ENCODE data around the gene SLC43A2. TPM values are rescaled to one million over a fixed set of nuclear protein-coding genes. Genes with fewer than 3 reads are reported as not detected.
A peak's percentile ranks its signal among the peaks of the same experiment; 100 is the strongest.

Gene SLC43A2
- total and polyA plus RNA-seq, 10 of the 15 experiments (the other 5 are each of a cell fraction or from before 2014, with no cell fraction given), result 0.03 to 14.0 (median 5.3) TPM

DNA sequence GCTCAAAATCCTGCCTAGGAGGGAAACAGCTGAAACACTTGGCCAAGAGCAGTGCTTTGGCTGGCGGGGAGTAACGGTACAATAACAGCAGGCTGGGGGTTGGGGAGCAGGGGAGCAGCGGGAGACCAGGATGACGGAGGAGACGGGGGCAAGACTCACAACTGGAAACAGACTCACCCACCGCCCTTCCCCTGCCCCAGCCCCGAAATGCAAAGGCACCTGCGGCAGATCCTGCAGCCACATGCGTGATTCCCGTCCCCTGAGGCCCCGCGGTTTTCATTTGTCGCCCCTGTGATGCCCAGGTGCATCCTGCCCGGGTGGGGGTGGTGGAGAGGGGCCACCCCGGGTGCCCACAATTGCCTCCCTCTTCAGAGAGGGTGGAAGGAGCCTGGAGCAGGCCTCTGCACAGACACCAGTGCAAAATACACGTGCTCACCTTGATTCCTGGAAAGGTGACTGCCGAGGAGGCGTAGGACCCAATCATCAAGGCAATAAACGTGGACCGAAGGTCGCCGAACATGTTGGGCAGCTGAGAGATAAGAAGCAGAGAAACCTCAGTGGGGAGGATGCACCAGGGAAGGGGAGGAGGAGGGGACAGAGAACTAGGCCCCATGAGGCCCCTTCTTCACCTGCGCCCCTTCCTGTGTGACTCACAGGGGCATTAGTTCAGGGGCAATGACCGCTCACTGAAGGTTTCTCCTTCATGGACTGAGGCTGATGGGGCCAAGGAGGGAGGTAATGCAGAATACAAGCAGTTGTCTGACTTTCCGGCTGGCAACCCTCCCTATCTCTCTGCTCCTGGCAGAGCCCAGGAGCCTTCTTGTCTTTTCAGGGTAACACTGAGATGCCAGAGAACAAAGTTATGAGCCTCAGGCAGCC is 35.6 kb downstream of the SLC43A2 start (continued):
- TF ChIP-seq, protein P1, sequence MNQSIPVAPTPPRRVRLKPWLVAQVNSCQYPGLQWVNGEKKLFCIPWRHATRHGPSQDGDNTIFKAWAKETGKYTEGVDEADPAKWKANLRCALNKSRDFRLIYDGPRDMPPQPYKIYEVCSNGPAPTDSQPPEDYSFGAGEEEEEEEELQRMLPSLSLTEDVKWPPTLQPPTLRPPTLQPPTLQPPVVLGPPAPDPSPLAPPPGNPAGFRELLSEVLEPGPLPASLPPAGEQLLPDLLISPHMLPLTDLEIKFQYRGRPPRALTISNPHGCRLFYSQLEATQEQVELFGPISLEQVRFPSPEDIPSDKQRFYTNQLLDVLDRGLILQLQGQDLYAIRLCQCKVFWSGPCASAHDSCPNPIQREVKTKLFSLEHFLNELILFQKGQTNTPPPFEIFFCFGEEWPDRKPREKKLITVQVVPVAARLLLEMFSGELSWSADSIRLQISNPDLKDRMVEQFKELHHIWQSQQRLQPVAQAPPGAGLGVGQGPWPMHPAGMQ (IDR thresholded peaks at IDR 0.05; ENCODE audit: borderline replicate concordance), result no peak
- TF ChIP-seq SMAD5 (IDR thresholded peaks at IDR 0.05; ENCODE audit: low read depth) (no peak), SIX5 (IDR thresholded peaks at IDR 0.05; ENCODE audit: low read depth, low read length, severe bottlenecking) (no peak), SRF (IDR thresholded peaks at IDR 0.05; ENCODE audit: low read depth in 2 of 2, low read length in 2 of 2) (no peak), MTA2 (IDR thresholded peaks at IDR 0.05; ENCODE audit: low read depth) (peak; percentile 65), KDM1A (IDR thresholded peaks at IDR 0.05; ENCODE audit: borderline replicate concordance) (no peak), ZNF207 (IDR thresholded peaks at IDR 0.05; ENCODE audit: borderline replicate concordance) (no peak), SREBF2 (IDR thresholded peaks at IDR 0.05; ENCODE audit: low read length) (no peak), EP300 (IDR thresholded peaks at IDR 0.05; ENCODE audit: borderline replicate concordance in 1 of 2, control insufficient read depth in 1 of 2, low read depth in 2 of 2, low read length in 2 of 2) (peak; percentile 85 to 99), HDGF (IDR thresholded peaks at IDR 0.05) (peak; percentile 15; the same call in 1 of the 2 replicates), MYC (IDR thresholded peaks at IDR 0.05; ENCODE audit: insufficient read depth, insufficient read length, insufficient replicate concordance, low read length, severe bottlenecking) (no peak), TARDBP (IDR thresholded peaks at IDR 0.05; ENCODE audit: borderline replicate concordance) (no peak), HDAC6 (IDR thresholded peaks at IDR 0.05; ENCODE audit: unreplicated experiment) (no peak)
- TF ChIP-seq, protein P2, sequence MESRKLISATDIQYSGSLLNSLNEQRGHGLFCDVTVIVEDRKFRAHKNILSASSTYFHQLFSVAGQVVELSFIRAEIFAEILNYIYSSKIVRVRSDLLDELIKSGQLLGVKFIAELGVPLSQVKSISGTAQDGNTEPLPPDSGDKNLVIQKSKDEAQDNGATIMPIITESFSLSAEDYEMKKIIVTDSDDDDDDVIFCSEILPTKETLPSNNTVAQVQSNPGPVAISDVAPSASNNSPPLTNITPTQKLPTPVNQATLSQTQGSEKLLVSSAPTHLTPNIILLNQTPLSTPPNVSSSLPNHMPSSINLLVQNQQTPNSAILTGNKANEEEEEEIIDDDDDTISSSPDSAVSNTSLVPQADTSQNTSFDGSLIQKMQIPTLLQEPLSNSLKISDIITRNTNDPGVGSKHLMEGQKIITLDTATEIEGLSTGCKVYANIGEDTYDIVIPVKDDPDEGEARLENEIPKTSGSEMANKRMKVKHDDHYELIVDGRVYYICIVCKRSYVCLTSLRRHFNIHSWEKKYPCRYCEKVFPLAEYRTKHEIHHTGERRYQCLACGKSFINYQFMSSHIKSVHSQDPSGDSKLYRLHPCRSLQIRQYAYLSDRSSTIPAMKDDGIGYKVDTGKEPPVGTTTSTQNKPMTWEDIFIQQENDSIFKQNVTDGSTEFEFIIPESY (IDR thresholded peaks at IDR 0.05), result no peak
- TF ChIP-seq, protein P3, sequence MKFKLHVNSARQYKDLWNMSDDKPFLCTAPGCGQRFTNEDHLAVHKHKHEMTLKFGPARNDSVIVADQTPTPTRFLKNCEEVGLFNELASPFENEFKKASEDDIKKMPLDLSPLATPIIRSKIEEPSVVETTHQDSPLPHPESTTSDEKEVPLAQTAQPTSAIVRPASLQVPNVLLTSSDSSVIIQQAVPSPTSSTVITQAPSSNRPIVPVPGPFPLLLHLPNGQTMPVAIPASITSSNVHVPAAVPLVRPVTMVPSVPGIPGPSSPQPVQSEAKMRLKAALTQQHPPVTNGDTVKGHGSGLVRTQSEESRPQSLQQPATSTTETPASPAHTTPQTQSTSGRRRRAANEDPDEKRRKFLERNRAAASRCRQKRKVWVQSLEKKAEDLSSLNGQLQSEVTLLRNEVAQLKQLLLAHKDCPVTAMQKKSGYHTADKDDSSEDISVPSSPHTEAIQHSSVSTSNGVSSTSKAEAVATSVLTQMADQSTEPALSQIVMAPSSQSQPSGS (IDR thresholded peaks at IDR 0.05; ENCODE audit: low read length), result no peak
- TF ChIP-seq, protein P4, sequence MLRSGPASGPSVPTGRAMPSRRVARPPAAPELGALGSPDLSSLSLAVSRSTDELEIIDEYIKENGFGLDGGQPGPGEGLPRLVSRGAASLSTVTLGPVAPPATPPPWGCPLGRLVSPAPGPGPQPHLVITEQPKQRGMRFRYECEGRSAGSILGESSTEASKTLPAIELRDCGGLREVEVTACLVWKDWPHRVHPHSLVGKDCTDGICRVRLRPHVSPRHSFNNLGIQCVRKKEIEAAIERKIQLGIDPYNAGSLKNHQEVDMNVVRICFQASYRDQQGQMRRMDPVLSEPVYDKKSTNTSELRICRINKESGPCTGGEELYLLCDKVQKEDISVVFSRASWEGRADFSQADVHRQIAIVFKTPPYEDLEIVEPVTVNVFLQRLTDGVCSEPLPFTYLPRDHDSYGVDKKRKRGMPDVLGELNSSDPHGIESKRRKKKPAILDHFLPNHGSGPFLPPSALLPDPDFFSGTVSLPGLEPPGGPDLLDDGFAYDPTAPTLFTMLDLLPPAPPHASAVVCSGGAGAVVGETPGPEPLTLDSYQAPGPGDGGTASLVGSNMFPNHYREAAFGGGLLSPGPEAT (IDR thresholded peaks at IDR 0.05; ENCODE audit: low read depth), result peak; percentile 47; the same call in 1 of the 2 replicates
- TF ChIP-seq, protein P5, sequence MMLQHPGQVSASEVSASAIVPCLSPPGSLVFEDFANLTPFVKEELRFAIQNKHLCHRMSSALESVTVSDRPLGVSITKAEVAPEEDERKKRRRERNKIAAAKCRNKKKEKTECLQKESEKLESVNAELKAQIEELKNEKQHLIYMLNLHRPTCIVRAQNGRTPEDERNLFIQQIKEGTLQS (IDR thresholded peaks at IDR 0.05; ENCODE audit: borderline replicate concordance, extremely low read depth, low read depth, low read length), result no peak
- TF ChIP-seq, protein P6, sequence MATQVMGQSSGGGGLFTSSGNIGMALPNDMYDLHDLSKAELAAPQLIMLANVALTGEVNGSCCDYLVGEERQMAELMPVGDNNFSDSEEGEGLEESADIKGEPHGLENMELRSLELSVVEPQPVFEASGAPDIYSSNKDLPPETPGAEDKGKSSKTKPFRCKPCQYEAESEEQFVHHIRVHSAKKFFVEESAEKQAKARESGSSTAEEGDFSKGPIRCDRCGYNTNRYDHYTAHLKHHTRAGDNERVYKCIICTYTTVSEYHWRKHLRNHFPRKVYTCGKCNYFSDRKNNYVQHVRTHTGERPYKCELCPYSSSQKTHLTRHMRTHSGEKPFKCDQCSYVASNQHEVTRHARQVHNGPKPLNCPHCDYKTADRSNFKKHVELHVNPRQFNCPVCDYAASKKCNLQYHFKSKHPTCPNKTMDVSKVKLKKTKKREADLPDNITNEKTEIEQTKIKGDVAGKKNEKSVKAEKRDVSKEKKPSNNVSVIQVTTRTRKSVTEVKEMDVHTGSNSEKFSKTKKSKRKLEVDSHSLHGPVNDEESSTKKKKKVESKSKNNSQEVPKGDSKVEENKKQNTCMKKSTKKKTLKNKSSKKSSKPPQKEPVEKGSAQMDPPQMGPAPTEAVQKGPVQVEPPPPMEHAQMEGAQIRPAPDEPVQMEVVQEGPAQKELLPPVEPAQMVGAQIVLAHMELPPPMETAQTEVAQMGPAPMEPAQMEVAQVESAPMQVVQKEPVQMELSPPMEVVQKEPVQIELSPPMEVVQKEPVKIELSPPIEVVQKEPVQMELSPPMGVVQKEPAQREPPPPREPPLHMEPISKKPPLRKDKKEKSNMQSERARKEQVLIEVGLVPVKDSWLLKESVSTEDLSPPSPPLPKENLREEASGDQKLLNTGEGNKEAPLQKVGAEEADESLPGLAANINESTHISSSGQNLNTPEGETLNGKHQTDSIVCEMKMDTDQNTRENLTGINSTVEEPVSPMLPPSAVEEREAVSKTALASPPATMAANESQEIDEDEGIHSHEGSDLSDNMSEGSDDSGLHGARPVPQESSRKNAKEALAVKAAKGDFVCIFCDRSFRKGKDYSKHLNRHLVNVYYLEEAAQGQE (IDR thresholded peaks at IDR 0.05; ENCODE audit: low read depth, low read length), result no peak

All from GM12878 (cell line).